Stimulated activated CD8-positive, alpha-beta memory T cell treated with anti-CD3 and anti-CD28 coated beads, Interleukin-15, amount 100 ng/mL, for 48 hours (primary cell): ENCODE measurements around the gene SOAT2.

Experiments
- DNase-seq, 2 donors: peaks; one replicate each; pipeline ENCODE4 v3.0.0-alpha.2; 2020; ENCODE audit warnings: low read depth in 2 of 2

Gene SOAT2, protein sequence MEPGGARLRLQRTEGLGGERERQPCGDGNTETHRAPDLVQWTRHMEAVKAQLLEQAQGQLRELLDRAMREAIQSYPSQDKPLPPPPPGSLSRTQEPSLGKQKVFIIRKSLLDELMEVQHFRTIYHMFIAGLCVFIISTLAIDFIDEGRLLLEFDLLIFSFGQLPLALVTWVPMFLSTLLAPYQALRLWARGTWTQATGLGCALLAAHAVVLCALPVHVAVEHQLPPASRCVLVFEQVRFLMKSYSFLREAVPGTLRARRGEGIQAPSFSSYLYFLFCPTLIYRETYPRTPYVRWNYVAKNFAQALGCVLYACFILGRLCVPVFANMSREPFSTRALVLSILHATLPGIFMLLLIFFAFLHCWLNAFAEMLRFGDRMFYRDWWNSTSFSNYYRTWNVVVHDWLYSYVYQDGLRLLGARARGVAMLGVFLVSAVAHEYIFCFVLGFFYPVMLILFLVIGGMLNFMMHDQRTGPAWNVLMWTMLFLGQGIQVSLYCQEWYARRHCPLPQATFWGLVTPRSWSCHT

DNA sequence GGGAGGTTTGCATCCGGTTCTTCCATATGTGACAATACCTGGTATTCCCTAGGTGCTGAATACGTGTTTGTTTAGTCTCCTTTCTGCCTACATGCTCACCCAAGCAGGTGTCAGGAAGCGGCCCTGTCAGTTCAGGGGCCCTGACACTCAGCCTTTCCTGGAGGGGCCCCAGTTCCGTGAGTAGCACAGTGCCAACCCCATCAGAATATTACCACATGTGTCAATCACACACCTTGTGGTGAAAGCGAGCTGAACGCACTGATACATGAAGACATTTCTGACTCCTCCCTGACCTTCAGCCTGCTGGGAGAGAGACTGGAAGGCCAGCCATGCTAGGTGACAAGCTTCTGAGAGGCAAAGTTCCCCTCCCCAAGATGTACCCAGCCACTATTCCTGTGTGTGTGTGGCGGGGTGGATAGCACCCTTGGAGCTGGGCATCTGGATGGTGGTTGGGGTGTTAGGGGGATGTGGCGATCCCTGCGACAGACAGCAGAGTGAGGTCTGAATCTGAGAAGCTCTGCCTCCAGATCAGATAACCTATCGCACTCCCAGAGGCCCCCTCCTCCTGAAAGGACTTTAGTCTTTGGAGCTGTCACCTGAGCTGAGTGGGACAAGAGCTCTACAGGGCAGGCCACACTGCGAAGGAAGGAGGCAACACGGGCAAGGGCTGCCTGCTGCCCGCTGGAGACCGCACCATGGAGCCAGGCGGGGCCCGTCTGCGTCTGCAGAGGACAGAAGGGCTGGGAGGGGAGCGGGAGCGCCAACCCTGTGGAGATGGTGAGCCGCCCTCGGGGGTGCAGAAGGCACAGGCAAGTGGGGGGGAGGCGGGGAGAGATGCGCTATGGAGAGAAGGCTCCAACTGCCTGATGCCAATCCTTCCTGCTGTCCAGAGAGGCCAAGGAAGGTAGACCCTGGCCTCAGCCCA, at the start of gene SOAT2:
Gene SOAT2, plus strand, starts transcription at position 604 of the 925 bp plus-strand sequence. Its CDS starts 92 bp downstream, at position 696.
- peak; percentile 56 to 59 for DNase-seq

DNA sequence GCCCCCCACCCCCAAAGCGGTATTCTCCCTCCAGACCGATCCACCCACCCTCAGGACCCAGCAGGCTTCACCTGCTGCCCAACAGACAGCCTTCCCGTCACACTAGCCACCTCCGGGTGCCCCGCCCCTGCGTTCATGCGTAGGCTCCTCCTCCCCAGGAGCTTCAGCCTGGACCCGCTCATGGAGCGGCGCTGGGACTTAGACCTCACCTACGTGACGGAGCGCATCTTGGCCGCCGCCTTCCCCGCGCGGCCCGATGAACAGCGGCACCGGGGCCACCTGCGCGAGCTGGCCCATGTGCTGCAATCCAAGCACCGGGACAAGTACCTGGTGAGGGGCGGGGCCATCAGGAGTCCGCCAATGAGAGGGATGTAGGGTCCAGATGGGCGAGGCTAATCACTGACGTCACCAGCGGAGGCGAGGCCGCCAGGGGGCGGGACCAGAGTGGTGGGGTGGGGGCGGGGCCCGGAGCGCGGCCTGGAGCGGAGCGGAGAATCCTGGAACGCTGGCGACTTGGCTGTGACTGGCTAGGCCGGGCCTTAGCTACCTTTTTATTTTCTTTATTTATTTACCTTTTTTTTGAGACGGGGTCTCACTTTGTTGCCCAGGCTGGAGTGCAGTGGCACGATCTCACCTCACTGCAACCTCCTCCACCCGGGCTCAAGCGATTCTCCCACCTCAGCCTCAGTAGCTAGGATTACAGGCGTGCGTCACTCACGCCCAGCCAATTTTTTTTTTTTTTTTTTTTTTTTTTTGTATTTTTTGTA, 49.0 kb upstream of the SOAT2 start:
- DNase-seq, result peak; percentile 83

DNA sequence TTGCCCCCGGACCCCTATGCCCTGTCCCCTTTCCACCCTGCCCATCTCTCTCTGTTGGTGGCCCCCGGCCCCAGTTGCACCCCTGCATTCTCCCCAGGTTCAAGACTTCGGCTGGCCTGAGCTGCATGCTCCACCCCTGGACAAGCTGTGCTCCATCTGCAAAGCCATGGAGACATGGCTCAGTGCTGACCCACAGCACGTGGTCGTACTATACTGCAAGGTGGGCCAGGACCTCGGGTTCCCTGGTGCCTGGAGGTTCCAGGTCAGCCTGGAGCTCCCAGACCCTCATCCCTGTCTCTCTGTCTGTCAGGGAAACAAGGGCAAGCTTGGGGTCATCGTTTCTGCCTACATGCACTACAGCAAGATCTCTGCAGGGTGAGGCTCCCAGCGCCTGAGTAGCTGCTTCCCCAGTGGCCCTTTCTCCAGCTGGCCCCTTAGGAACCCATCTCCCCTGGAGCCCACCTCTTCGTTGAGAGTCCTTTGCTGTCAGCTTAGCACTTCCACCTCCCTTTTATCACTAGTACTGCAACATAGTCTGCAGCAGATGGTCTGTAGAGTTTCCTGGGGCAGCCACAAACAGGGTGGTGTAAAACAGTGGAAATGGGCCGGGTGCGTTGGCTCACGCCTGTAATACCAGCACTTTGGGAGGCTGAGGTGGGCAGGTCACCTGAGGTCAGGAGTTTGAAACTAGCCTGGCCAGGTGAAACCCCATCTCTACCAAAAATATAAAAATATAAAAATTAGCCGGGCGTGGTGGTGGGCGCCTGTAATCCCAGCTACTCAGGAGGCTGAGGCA, 47.6 kb upstream of the SOAT2 start:
- no peak for DNase-seq

DNA sequence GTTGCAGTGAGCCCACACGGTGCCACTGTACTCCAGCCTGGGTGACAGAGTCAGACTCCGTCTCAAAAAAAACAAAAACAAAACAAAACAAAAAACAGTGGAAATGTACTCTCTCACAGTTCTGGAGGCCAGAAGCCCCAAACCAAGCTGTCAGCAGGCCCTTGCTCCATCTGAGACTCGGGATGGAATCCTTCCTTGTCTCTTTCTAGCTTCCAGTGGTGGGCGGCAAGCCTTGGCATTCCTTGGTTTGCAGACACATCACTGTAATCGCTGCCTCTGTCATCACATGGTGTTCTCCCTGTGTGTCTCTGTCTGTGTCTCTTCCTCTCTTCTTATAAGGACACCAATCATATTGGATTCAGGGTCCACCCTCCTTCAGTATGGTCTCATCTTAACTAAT, 47.0 kb upstream of the SOAT2 start:
- no peak for DNase-seq

DNA sequence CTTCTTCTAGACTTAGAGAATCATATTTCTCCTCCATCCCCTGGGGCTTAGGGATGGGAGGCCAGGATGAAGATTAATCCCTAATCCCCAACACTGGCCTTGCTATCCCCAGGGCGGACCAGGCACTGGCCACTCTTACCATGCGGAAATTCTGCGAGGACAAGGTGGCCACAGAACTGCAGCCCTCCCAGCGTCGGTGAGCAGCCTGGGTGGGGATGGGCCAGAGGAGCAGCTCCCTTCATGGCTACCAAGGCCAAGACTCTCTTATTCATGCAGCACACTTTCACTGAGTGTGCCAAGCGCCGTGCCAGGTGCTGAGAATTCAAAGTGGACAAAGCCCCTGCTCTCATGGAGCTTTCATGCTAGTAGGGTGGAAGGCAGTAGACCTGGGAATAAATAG, 46.4 kb upstream of the SOAT2 start:
- DNase-seq, result no peak

DNA sequence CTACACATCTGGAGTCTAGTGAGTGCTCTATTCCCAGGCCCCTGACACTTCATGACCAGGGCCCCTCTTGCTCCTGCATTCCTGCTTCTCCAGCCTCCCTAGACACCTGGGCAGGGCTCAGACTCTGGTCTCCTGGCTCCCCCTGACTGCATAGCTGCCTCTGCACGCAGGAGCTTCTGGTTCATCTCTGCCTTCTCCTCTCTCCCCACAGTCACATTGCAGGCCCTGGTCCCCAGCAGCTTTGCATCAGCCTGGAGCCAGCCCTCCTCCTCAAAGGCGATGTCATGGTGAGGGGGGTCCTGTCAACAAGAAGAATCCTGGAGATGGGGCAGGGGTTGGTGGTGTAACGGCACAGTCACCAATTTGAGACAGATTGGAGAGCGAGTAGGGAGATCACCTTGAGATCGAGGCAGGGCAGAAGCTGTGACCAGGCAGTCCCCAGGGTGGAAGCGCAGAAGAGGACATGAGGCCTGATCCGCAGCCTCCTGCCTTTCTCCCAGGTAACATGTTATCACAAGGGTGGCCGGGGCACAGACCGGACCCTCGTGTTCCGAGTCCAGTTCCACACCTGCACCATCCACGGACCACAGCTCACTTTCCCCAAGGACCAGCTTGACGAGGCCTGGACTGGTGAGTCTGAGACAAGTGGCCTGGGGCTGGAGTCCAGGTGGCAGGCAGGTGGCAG, 45.3 kb upstream of the SOAT2 start:
- no peak for DNase-seq

DNA sequence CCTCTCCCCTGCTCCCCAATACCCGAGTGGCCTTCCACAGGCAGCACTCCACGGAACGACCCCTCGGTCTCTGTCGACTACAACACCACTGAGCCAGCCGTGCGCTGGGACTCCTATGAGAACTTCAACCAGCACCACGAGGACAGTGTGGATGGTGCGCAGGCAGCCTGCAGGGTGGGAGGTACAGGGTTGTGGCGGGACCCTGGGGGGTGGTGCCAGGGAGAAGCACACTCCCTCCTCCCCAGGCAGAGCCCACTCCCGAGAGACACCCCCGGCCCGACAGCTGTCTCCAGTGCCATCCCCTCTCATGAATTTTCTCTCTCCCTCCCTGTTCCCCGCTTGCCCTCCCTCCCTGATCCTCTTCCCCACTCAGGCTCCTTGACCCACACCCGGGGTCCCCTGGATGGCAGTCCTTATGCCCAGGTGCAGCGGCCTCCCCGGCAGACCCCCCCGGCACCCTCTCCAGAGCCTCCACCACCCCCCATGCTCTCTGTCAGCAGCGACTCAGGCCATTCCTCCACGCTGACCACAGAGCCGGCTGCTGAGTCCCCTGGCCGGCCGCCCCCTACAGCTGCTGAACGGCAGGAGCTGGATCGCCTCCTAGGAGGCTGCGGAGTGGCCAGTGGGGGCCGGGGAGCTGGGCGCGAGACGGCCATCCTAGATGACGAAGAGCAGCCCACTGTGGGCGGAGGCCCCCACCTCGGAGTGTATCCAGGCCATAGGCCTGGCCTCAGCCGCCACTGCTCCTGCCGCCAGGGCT, 44.4 kb upstream of the SOAT2 start:
- DNase-seq, result no peak

DNA sequence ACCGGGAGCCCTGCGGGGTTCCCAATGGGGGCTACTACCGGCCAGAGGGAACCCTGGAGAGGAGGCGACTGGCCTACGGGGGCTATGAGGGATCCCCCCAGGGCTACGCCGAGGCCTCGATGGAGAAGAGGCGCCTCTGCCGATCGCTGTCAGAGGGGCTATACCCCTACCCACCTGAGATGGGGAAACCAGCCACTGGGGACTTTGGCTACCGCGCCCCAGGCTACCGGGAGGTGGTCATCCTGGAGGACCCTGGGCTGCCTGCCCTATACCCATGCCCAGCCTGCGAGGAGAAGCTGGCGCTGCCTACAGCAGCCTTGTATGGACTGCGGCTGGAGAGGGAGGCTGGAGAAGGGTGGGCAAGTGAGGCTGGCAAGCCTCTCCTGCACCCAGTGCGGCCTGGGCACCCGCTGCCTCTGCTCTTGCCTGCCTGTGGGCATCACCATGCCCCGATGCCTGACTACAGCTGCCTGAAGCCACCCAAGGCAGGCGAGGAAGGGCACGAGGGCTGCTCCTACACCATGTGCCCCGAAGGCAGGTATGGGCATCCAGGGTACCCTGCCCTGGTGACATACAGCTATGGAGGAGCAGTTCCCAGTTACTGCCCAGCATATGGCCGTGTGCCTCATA, 43.7 kb upstream of the SOAT2 start:
- DNase-seq, result no peak

DNA sequence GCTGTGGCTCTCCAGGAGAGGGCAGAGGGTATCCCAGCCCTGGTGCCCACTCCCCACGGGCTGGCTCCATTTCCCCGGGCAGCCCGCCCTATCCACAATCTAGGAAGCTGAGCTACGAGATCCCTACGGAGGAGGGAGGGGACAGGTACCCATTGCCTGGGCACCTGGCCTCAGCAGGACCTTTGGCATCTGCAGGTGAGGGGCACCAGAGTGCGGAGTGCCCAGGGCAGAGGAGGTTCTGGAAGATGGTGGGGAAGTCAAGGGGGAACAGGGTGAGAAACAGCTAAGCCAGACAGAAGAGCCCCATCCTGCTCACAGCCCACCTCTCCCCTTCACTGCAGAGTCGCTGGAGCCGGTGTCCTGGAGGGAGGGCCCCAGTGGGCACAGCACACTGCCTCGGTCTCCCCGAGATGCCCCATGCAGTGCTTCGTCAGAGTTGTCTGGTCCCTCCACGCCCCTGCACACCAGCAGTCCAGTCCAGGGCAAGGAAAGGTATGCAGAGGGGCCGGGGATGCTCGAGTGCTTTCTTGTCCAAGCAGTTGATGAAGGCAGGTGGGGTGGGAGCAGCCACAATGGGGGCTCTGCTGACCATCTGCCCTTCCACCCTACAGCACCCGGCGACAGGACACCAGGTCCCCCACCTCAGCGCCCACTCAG, 43.1 kb upstream of the SOAT2 start:
- no peak for DNase-seq

DNA sequence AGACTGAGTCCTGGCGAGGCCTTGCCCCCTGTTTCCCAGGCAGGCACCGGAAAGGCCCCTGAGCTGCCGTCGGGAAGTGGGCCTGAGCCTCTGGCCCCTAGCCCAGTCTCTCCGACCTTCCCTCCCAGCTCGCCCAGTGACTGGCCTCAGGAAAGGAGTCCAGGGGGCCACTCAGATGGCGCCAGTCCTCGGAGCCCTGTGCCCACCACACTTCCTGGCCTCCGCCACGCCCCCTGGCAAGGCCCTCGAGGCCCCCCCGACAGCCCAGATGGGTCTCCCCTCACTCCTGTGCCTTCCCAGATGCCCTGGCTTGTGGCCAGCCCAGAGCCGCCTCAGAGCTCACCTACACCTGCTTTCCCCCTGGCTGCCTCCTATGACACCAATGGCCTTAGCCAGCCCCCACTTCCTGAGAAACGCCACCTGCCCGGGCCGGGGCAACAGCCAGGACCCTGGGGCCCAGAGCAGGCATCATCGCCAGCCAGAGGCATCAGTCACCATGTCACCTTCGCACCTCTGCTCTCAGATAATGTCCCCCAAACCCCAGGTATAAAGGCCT, 42.5 kb upstream of the SOAT2 start:
- no peak for DNase-seq

DNA sequence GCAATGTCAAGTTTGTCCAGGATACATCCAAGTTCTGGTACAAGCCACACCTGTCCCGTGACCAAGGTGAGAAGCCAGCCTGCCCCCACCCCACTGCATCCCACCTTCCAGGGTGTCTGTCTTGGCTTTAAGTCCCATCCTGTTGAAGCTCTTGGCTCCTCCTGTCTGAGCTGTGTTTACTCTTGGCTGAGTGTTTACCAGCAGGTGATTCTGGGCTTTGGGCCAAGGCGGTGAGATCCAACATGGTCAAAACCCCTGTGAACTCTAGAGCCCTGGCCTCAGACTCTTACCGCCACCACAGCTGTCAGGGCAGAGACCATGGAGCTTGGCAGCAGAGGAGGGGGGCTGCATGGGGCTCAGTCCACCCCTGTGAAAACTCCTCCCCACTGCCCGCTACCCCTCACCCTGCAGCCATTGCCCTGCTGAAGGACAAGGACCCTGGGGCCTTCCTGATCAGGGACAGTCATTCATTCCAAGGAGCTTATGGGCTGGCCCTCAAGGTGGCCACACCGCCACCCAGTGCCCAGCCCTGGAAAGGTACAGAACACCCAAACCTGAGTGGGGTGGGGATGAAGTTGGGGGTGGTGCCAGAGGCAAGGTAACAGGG, 41.8 kb upstream of the SOAT2 start:
- no peak for DNase-seq

DNA sequence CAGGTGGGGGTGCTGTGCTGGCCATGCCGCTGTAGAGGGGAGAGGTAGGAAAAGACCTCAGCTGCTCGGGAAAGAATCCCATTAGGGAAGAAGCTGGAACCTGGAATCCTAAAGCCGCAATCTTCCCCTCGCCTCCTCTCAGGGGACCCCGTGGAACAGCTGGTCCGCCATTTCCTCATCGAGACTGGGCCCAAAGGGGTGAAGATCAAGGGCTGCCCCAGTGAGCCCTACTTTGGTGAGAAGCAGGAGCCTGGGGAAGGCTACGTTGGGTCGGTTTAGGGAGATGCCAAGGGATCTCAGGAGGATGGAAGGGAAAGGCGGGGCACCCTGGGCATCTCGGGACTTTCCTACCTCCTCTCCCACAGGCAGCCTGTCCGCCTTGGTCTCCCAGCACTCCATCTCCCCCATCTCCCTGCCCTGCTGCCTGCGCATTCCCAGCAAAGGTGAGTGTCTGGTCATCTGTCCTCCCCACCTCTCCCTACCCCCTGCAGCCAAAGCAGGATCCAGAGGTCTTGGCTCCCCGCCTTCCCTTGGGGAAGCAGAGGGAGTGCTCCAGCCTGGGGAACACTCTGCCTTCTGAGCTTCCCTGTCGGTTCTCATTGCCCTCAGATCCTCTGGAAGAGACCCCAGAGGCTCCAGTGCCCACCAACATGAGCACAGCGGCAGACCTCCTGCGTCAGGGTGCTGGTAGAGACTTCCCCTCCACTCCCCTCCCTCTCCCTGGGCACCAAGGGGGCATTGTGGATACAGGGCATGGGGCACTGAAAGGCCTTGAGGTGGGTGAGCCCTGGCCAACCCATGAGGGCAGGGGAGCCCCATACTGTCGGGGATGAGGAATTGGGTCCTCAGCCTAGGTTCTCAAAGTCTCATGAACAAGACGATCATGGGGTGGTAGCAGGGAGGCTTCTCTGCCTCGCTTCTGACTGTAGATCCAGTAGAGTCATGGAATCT, 41.0 kb upstream of the SOAT2 start:
- no peak for DNase-seq

DNA sequence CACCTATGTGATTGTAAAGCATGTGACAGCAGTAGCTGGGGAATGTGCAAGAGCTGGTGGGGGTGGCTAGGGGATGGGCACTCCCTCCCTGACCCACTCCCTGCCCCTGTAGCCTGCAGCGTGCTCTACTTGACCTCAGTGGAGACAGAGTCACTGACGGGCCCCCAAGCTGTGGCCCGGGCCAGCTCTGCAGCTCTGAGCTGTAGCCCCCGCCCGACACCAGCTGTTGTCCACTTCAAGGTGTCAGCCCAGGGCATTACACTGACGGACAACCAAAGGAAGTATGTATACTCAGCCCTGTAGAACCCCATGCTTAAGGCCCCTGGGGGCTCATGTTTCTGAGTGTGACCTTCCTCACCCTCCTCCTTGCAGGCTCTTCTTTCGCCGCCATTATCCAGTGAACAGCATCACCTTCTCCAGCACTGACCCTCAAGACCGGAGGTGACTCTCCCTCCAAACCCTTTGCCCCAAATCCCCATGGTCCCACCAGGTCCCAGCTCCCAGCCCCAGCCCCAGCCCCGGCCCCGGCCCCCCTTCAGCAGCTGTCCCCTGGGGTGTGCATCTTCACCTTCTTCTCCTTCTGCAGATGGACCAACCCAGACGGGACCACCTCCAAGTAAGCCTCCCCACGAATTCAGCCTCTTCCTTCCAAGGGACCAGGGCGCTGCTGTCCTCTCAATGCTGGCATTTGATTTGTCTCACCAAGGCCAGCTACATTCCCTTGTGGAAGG, 40.1 kb upstream of the SOAT2 start:
- DNase-seq, result no peak

DNA sequence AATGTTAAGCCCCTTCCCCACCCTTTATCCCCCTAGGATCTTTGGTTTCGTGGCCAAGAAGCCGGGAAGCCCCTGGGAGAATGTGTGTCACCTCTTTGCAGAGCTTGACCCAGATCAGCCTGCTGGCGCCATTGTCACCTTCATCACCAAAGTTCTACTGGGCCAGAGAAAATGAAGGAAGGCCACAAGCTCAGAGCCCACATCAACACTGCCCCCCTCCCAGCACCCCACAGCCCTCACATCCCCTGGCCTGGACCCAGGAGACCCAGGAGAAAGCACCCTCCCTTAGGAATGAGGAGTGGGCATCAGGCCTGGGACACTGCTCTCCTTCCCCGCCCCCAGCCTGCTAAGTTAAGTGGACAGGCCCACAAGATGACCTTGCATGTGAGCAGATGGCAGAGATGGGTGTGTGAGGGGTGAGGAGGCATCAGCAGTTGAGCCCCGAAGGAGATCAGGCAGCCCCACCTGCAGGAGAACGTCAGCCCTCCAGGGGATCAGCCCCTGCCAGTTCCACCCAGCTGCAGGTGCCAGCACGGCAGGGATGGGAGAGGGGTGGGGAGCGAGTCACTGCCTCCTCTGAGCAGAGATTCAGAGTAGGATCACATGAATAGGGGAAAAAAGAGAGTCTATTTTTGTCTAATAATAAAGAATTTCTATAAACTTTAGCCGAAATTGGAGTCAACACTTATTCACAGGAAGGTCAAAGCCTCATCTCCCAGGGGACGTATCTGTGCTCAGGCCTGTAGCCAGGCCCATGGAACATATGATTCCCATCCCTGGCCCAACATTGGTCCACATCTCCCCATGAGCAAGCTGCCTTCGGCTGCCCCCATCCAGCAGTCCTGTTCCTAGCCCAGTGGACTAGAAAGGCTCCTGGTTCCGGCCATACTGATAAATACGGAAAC, 39.3 kb upstream of the SOAT2 start:
- DNase-seq, result no peak
